Nucleus accumbens (tissue), 56 donors: ENCODE data around the gene CACNB4.
"Not testable (repeated sequence)": the region's sequence is repeated elsewhere in the genome, so short reads cannot be mapped to it uniquely, and the experiment has no call there.

Source experiments
- DNase-seq, 56 donors: peaks; one replicate each; lab custom pipeline; 2025; lab: John Stamatoyannopoulos, UW

CACNB4 gene

GRCh38 chr2:152098496-152099366 is at the start of gene CACNB4:
TSS of gene CACNB4 (minus strand) at chr2:152099044.
- DNase-seq: peak in 8 of 56 donors; percentile 5 to 61 (median 20)

GRCh38 chr2:152134488-152135280 is 35.8 kb upstream of the CACNB4 start:
- DNase-seq: no peak

GRCh38 chr2:152132306-152132705 is 33.5 kb upstream of the CACNB4 start:
- no peak for DNase-seq

GRCh38 chr2:152127628-152128027 is 28.8 kb upstream of the CACNB4 start:
- no peak for DNase-seq

GRCh38 chr2:152126664-152127063 is 27.8 kb upstream of the CACNB4 start:
- peak in 1 of 56 donors; percentile 32 for DNase-seq

- no peak for DNase-seq
Observed at GRCh38 chr2:152122161-152122560, 23.3 kb upstream of the CACNB4 start.

- DNase-seq: peak in 1 of 56 donors; percentile 21
Observed at GRCh38 chr2:152120430-152120829, 21.6 kb upstream of the CACNB4 start.

GRCh38 chr2:152115952-152116351 is 17.1 kb upstream of the CACNB4 start:
- DNase-seq: no peak

GRCh38 chr2:152114366-152114765 is 15.5 kb upstream of the CACNB4 start:
- no peak for DNase-seq

GRCh38 chr2:152107140-152107539 is 8.3 kb upstream of the CACNB4 start:
- DNase-seq: not testable (repeated sequence)

- no peak for DNase-seq
Observed at GRCh38 chr2:152106464-152106863, 7.6 kb upstream of the CACNB4 start.

- DNase-seq: no peak
Observed at GRCh38 chr2:152103271-152103670, 4.4 kb upstream of the CACNB4 start.

GRCh38 chr2:152100961-152101360 is 2.1 kb upstream of the CACNB4 start:
- DNase-seq: no peak

GRCh38 chr2:152099367-152100050 is 665 bp upstream of the CACNB4 start:
- peak in 9 of 56 donors; percentile 3 to 61 (median 18) for DNase-seq

- peak in 4 of 56 donors; percentile 14 to 60 (median 20) for DNase-seq
Observed at GRCh38 chr2:152097801-152098495, 896 bp downstream of the CACNB4 start.

- peak in 5 of 56 donors; percentile 11 to 32 (median 16) for DNase-seq
Observed at GRCh38 chr2:152097290-152097800, 1.5 kb downstream of the CACNB4 start.

GRCh38 chr2:152095146-152095545 is 3.7 kb downstream of the CACNB4 start:
- DNase-seq: no peak

- no peak for DNase-seq
Observed at GRCh38 chr2:152094014-152094413, 4.8 kb downstream of the CACNB4 start.

GRCh38 chr2:152093464-152093863 is 5.4 kb downstream of the CACNB4 start:
- DNase-seq: peak in 1 of 56 donors; percentile 4

GRCh38 chr2:152092095-152092494 is 6.7 kb downstream of the CACNB4 start:
- DNase-seq: no peak
